Measurements from ENCODE around the gene ATP9B.
A peak's percentile ranks its signal among the peaks of the same experiment; 100 is the strongest.

ATP9B gene

DNA sequence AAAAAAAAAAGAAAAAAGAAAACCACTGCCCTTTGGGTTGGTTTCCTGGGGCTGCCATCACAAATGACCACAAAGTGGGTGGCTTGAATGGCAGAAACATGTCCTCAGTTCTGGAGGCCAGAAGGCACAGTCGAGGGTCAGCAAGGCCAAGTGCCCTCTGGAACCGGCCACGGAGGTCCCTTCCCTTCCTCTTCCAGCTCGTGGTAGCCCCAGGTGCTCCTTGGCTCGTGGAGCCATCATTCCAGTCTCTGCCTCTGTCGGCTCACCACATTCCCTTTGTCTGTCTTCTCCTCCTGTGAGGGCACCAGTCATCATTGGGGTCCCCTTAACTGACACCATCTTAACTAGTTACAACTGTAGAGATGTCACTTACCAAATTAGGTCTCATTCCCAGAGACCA is 318.0 kb downstream of the ATP9B start:
- Histone ChIP-seq H3K27me3 (ENCODE audit: insufficient read depth, low read length) (peaks cover 15% of the 10 kb centered on the region), H2AFZ (ENCODE audit: low read depth, low read length) (no peak overlapping the region), H3K9me3 (ENCODE audit: low read length) (no peaks in the 10 kb centered on the region), H3K4me3 (ENCODE audit: low read length) (no peak overlapping the region), H3K36me3 (ENCODE audit: insufficient read depth, low read length) (no peaks in the 10 kb centered on the region), H3K4me1 (ENCODE audit: insufficient read depth, low read length) (peaks cover 7% of the 10 kb centered on the region)

- H3K27me3 ChIP-seq (ENCODE audit: insufficient read depth, low read length): peaks cover 19% of the 10 kb centered on the region
- H3K9me3 ChIP-seq (ENCODE audit: low read length): no peaks in the 10 kb centered on the region
- H3K36me3 ChIP-seq (ENCODE audit: insufficient read depth, low read length): no peaks in the 10 kb centered on the region
- H3K4me1 ChIP-seq (ENCODE audit: insufficient read depth, low read length): peaks cover 7% of the 10 kb centered on the region
- no peak overlapping the region for H2AFZ ChIP-seq (ENCODE audit: low read depth, low read length)
- H3K4me3 ChIP-seq (ENCODE audit: low read length): no peak overlapping the region
Observed at GRCh38 chr18:79387615-79388014, 318.4 kb downstream of the ATP9B start.

- no peaks in the 10 kb centered on the region for H3K36me3 ChIP-seq (ENCODE audit: insufficient read depth, low read length)
- peaks cover 7% of the 10 kb centered on the region for H3K4me1 ChIP-seq (ENCODE audit: insufficient read depth, low read length)
- H3K4me3 ChIP-seq (ENCODE audit: low read length): no peak overlapping the region
- H3K9me3 ChIP-seq (ENCODE audit: low read length): no peaks in the 10 kb centered on the region
- peaks cover 23% of the 10 kb centered on the region for H3K27me3 ChIP-seq (ENCODE audit: insufficient read depth, low read length)
- H2AFZ ChIP-seq (ENCODE audit: low read depth, low read length): no peak overlapping the region
Observed at GRCh38 chr18:79388043-79388442, 318.8 kb downstream of the ATP9B start.

- Histone ChIP-seq H3K9me3 (ENCODE audit: low read length) (no peaks in the 10 kb centered on the region), H3K36me3 (ENCODE audit: insufficient read depth, low read length) (no peaks in the 10 kb centered on the region), H3K4me3 (ENCODE audit: low read length) (no peak overlapping the region), H2AFZ (ENCODE audit: low read depth, low read length) (no peak overlapping the region), H3K4me1 (ENCODE audit: insufficient read depth, low read length) (peaks cover 7% of the 10 kb centered on the region), H3K27me3 (ENCODE audit: insufficient read depth, low read length) (peaks cover 37% of the 10 kb centered on the region)
Observed at GRCh38 chr18:79389689-79390088, 320.5 kb downstream of the ATP9B start.

GRCh38 chr18:79392226-79392625 is 323.0 kb downstream of the ATP9B start:
- no peaks in the 10 kb centered on the region for H3K4me1 ChIP-seq (ENCODE audit: insufficient read depth, low read length)
- H3K9me3 ChIP-seq (ENCODE audit: low read length): no peaks in the 10 kb centered on the region
- no peaks in the 10 kb centered on the region for H3K36me3 ChIP-seq (ENCODE audit: insufficient read depth, low read length)
- H3K27me3 ChIP-seq (ENCODE audit: insufficient read depth, low read length): peaks cover 51% of the 10 kb centered on the region
- H3K4me3 ChIP-seq (ENCODE audit: low read length): no peak overlapping the region
- no peak overlapping the region for H2AFZ ChIP-seq (ENCODE audit: low read depth, low read length)

DNA sequence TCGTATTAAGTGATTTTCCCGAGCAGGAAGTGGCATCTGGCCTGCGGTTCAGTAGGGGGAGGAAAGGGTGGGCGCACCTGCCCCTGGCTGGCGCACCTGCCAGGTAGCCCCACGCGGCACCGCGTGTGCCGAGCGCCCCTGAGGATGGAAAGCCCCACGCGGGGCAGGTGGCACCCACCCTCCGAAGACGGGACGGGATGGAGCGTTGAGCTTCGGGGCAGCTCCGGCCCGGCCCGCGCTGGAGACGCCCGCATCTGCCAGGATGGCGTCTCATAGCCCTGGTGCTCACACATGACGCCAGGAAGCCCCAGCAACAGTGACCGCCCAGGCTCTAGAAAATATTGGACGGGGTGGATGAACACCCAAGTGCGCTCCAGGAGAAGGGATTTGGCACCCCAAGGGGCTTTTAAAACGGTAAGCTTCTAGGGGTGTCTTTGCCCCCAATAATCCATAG is 324.0 kb downstream of the ATP9B start:
- H3K27me3 ChIP-seq (ENCODE audit: insufficient read depth, low read length): peaks cover 61% of the 10 kb centered on the region

GRCh38 chr18:79393635-79394533 is 324.7 kb downstream of the ATP9B start:
- Histone ChIP-seq H3K4me1 (ENCODE audit: insufficient read depth, low read length) (no peaks in the 10 kb centered on the region), H3K27me3 (ENCODE audit: insufficient read depth, low read length) (peaks cover 66% of the 10 kb centered on the region), H2AFZ (ENCODE audit: low read depth, low read length) (peak overlapping the region; percentile 33), H3K36me3 (ENCODE audit: insufficient read depth, low read length) (no peaks in the 10 kb centered on the region), H3K9me3 (ENCODE audit: low read length) (no peaks in the 10 kb centered on the region), H3K4me3 (ENCODE audit: low read length) (no peak overlapping the region)

More for the DNA sequence above, 324.0 kb downstream of the ATP9B start:
- H3K4me1 ChIP-seq (ENCODE audit: insufficient read depth, low read length): no peaks in the 10 kb centered on the region
- H3K4me3 ChIP-seq (ENCODE audit: low read length): no peak overlapping the region
- H3K36me3 ChIP-seq (ENCODE audit: insufficient read depth, low read length): no peaks in the 10 kb centered on the region
- H2AFZ ChIP-seq (ENCODE audit: low read depth, low read length): no peak overlapping the region
- no peaks in the 10 kb centered on the region for H3K9me3 ChIP-seq (ENCODE audit: low read length)

DNA sequence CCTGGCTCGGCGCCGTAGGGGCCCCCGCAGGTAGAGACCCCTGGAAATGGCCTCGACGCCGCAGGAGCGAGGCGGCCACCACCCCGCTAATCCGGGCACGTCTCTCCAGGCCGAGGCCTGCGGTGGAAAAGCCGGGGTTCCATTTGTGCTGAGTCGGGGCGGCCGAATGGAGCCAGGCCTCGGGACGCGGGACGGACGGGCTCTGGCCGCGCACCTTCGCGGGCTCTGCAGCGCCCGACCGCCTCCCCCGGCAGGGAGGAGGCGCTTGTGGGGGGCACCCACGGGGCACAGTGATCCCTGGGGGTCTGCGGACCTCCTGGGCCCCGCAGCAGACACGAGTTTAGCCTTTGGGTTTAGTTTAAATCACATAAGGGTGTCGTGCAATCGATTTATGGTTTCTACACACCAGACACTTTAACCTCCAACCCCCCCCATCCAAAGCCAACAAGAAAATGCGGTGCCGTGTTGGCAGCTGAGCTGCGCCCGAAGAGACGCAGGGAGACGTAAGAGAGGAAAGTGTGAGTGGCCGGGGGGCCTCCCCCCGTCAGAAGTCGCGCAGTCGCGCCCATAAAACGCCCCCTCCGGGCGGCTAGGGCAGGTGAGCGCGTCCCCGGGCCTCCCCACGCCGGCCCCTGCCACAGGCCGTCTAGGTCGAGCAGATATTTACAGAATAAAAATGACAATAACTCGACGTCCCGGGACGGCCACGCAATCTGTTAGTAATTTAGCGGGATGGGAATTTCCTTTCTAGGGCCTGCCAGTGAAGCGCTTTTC is 325.5 kb downstream of the ATP9B start:
- H3K9me3 ChIP-seq (ENCODE audit: low read length): no peaks in the 10 kb centered on the region
- no peaks in the 10 kb centered on the region for H3K36me3 ChIP-seq (ENCODE audit: insufficient read depth, low read length)
- H2AFZ ChIP-seq (ENCODE audit: low read depth, low read length): peak overlapping the region; percentile 54
- H3K27me3 ChIP-seq (ENCODE audit: insufficient read depth, low read length): peaks cover 75% of the 10 kb centered on the region
- peak overlapping the region; percentile 6 for H3K4me3 ChIP-seq (ENCODE audit: low read length)
- H3K4me1 ChIP-seq (ENCODE audit: insufficient read depth, low read length): no peaks in the 10 kb centered on the region

- Histone ChIP-seq H2AFZ (ENCODE audit: low read depth, low read length) (no peak overlapping the region), H3K36me3 (ENCODE audit: insufficient read depth, low read length) (no peaks in the 10 kb centered on the region), H3K4me3 (ENCODE audit: low read length) (peak overlapping the region; percentile 6), H3K4me1 (ENCODE audit: insufficient read depth, low read length) (no peaks in the 10 kb centered on the region), H3K27me3 (ENCODE audit: insufficient read depth, low read length) (peaks cover 76% of the 10 kb centered on the region), H3K9me3 (ENCODE audit: low read length) (no peaks in the 10 kb centered on the region)
Observed at GRCh38 chr18:79395308-79395640, 326.1 kb downstream of the ATP9B start.

DNA sequence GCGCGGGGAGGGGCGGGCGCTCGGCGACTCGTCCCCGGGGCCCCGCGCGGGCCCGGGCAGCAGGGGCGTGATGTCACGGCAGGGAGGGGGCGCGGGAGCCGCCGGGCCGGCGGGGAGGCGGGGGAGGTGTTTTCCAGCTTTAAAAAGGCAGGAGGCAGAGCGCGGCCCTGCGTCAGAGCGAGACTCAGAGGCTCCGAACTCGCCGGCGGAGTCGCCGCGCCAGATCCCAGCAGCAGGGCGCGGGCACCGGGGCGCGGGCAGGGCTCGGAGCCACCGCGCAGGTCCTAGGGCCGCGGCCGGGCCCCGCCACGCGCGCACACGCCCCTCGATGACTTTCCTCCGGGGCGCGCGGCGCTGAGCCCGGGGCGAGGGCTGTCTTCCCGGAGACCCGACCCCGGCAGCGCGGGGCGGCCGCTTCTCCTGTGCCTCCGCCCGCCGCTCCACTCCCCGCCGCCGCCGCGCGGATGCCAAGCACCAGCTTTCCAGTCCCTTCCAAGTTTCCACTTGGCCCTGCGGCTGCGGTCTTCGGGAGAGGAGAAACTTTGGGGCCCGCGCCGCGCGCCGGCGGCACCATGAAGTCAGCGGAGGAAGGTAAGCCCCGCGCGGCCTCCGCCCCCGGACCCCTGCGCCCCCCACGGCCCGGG is 326.7 kb downstream of the ATP9B start, which contains the start of gene NFATC1:
NFATC1 (plus strand) TSS at position 170 of the 644 bp plus-strand sequence; CDS start at position 465, 295 bp downstream.
- H3K36me3 ChIP-seq (ENCODE audit: insufficient read depth, low read length): no peaks in the 10 kb centered on the region
- H3K27me3 ChIP-seq (ENCODE audit: insufficient read depth, low read length): peaks cover 72% of the 10 kb centered on the region
- peak within 1 kb of the TSS; percentile 9 for H3K4me3 ChIP-seq (ENCODE audit: low read length)
- H2AFZ ChIP-seq (ENCODE audit: low read depth, low read length): peak within 1 kb of the TSS; percentile 54
- no peaks in the 10 kb centered on the region for H3K9me3 ChIP-seq (ENCODE audit: low read length)
- H3K4me1 ChIP-seq (ENCODE audit: insufficient read depth, low read length): no peaks in the 10 kb centered on the region

DNA sequence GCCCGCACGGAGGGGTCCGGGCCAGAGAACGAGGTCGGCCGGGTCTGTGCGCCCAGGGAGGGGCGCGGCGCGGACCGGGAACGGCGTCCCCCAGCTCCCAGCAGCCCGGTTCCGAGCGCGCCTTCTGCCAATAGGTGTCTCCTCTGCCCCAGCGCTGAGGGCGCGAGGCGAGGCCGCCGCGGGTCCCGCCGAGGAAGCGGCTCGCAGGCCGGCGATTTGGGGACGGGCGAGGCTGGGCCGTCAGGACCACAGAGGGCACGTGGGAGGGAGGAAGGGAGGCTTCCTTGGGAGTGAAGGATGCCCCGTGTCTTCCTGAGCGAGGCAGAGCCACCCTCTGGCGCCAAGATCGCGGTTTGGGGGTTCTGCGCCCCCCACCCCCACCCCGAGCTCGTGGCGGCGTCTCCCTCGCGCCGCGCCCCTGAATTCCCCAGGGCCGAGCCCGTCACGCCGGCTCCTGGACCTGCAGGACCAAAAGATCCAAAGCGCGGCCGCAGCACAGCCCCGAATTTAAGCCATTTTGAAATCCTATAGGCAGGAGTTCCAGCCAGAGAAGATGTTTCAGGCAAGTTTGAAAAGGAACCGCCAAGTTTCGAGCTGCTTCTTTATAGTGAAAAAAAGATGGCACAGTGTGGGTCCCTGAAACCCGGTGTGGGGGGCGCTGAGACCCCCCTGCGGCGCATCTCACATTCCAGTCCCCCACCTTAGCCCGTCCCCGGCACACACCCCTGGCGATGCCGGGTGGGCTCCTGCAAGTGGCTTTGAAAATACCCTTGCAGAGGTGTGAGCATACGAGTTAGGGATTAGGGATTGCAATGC is 327.4 kb downstream of the ATP9B start:
- Histone ChIP-seq H2AFZ (ENCODE audit: low read depth, low read length) (no peak overlapping the region), H3K4me1 (ENCODE audit: insufficient read depth, low read length) (no peaks in the 10 kb centered on the region), H3K27me3 (ENCODE audit: insufficient read depth, low read length) (peaks cover 75% of the 10 kb centered on the region), H3K9me3 (ENCODE audit: low read length) (no peaks in the 10 kb centered on the region), H3K36me3 (ENCODE audit: insufficient read depth, low read length) (no peaks in the 10 kb centered on the region), H3K4me3 (ENCODE audit: low read length) (no peak overlapping the region)

- no peak overlapping the region for H2AFZ ChIP-seq (ENCODE audit: low read depth, low read length)
- H3K27me3 ChIP-seq (ENCODE audit: insufficient read depth, low read length): peaks cover 75% of the 10 kb centered on the region
- H3K9me3 ChIP-seq (ENCODE audit: low read length): no peaks in the 10 kb centered on the region
- H3K4me3 ChIP-seq (ENCODE audit: low read length): no peak overlapping the region
- no peaks in the 10 kb centered on the region for H3K36me3 ChIP-seq (ENCODE audit: insufficient read depth, low read length)
- H3K4me1 ChIP-seq (ENCODE audit: insufficient read depth, low read length): no peaks in the 10 kb centered on the region
Observed at GRCh38 chr18:79397247-79397829, 328.1 kb downstream of the ATP9B start.
